Upper lobe of right lung (tissue), 1 donor: ENCODE data around the gene SLC19A1. TPM values are rescaled to one million over a fixed set of nuclear protein-coding genes. Genes with fewer than 3 reads are reported as not detected.
"Not testable (repeated sequence)": the region's sequence is repeated elsewhere in the genome, so short reads cannot be mapped to it uniquely, and the experiment has no call there.

Source experiments
- ATAC-seq: fragments of 200-7000 bp; cut with Tn5 transposase; one replicate; pipeline ENCODE4 v1.9.1; 2020; ENCODE audit warnings: mild to moderate bottlenecking, moderate library complexity
- DNase-seq: peaks from one replicate; pipeline ENCODE4 v3.0.0-alpha.2; 2020
- H3K27ac ChIP-seq: fragments of 200-600 bp; one replicate; pipeline ENCODE4 v1.8.0; 2022
- H3K27me3 ChIP-seq: fragments of 200-600 bp; one replicate; pipeline ENCODE4 v1.8.0; 2022; ENCODE audit warnings: mild to moderate bottlenecking
- H3K36me3 ChIP-seq: fragments of 200-600 bp; one replicate; pipeline ENCODE4 v1.8.0; 2022
- H3K4me1 ChIP-seq: fragments of 200-600 bp; one replicate; pipeline ENCODE4 v1.8.0; 2022
- H3K4me3 ChIP-seq: fragments of 200-600 bp; one replicate; pipeline ENCODE4 v1.8.0; 2022; ENCODE audit warnings: mild to moderate bottlenecking
- H3K9me3 ChIP-seq: fragments of 200-600 bp; one replicate; pipeline ENCODE4 v1.8.0; 2022
- CTCF ChIP-seq: fragments of 200-600 bp; IDR thresholded peaks from one replicate; pipeline ENCODE4 v1.8.0; 2022; ENCODE audit warnings: antibody characterized with exemption
- intact Hi-C: fragments of 100-400 bp; cut with DNase I; formaldehyde crosslinking; loops from one replicate; pipeline ENCODE4 v1.11.0; 2022
- total RNA-seq: library from RNA; stranded (reverse); fragmentation: NEBNext Ultra II Directional; extraction: Animal tissue kit (Norgen Biotek cat#: 25700); gene quantifications from one replicate; pipeline ENCODE4 v1.2.1, GENCODE V29; 2021
- donor health status: DM: no; HTN: yes; CAD: no; lungs with severe emphysema.

Gene SLC19A1
- total RNA-seq, 1 donor from 2014 or later, result 39.3 TPM

GRCh38 chr21:45504516-45505415, 37.5 kb downstream of the SLC19A1 start:
- no peak for TF ChIP-seq CTCF
- no peak for ATAC-seq

DNA sequence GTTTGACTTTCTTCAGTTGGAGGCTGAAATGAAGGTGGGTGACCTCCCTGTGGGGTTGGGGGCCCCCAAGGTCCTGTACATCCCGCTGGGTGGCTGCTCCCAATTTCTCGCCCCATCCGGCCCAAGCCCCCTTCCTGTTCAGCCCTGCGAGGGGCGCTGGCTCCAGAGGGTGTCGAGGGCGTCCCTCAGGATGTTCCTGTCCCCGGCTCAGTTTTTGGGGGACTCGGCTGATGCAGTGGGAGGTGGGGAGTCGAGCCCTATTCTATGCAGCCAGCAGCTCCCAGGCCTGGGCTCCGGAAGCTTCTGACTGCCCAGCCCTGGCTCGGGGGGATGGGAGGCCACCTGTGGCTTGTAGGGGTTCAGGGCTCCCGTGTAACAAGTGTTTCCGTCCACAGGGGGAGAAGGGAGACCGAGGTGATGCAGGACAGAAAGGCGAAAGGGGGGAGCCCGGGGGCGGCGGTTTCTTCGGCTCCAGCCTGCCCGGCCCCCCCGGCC, 38.2 kb downstream of the SLC19A1 start:
- Histone ChIP-seq H3K9me3 (no peaks in the 10 kb centered on the region), H3K4me3 (no peak overlapping the region), H3K4me1 (no peaks in the 10 kb centered on the region), H3K36me3 (no peaks in the 10 kb centered on the region), H3K27me3 (no peaks in the 10 kb centered on the region), H3K27ac (no peak overlapping the region)
- no peak for ATAC-seq
- no peak for TF ChIP-seq CTCF
- DNase-seq, result no peak
- intact Hi-C loops, result no loop called here

More at GRCh38 chr21:45504516-45505415, 37.5 kb downstream of the SLC19A1 start:
- Histone ChIP-seq H3K4me1 (no peaks in the 10 kb centered on the region), H3K9me3 (no peaks in the 10 kb centered on the region), H3K36me3 (no peaks in the 10 kb centered on the region), H3K27ac (no peak overlapping the region), H3K4me3 (no peak overlapping the region), H3K27me3 (no peaks in the 10 kb centered on the region)
- peak; percentile 56 for DNase-seq
- intact Hi-C loops, result no loop called here

DNA sequence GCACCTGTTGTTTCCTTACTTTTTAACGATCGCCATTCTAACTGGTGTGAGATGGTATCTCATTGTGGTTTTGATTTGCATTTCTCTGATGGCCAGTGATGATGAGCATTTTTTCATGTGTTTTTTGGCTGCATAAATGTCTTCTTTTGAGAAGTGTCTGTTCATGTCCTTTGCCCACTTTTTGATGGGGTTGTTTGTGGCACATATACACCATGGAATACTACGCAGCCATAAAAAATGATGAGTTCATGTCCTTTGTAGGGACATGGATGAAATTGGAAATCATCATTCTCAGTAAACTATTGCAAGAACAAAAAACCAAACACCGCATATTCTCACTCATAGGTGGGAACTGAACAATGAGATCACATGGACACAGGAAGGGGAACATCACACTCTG, 39.0 kb downstream of the SLC19A1 start:
- DNase-seq, intact Hi-C loops, H3K4me3 ChIP-seq, H3K9me3 ChIP-seq, H3K4me1 ChIP-seq, H3K36me3 ChIP-seq, H3K27ac ChIP-seq, H3K27me3 ChIP-seq, ATAC-seq: not testable (repeated sequence)

GRCh38 chr21:45502600-45502999, 39.6 kb downstream of the SLC19A1 start:
- DNase-seq, result peak; percentile 19
- H3K4me1 ChIP-seq, result no peaks in the 10 kb centered on the region
- H3K4me3 ChIP-seq, result no peak overlapping the region
- intact Hi-C loops, result no loop called here
- ATAC-seq, result no peak
- no peak overlapping the region for H3K27ac ChIP-seq
- no peak for TF ChIP-seq CTCF
- no peaks in the 10 kb centered on the region for H3K27me3 ChIP-seq
- peaks cover 4% of the 10 kb centered on the region for H3K36me3 ChIP-seq
- no peaks in the 10 kb centered on the region for H3K9me3 ChIP-seq

- Histone ChIP-seq H3K4me1 (no peaks in the 10 kb centered on the region), H3K9me3 (no peaks in the 10 kb centered on the region), H3K27me3 (no peaks in the 10 kb centered on the region), H3K4me3 (no peak overlapping the region), H3K27ac (no peak overlapping the region), H3K36me3 (peaks cover 4% of the 10 kb centered on the region)
- DNase-seq (peak; percentile 60), ATAC-seq (no peak)
- no peak for TF ChIP-seq CTCF
- intact Hi-C loops, result no loop called here
Observed at GRCh38 chr21:45502006-45502345, 40.3 kb downstream of the SLC19A1 start.

DNA sequence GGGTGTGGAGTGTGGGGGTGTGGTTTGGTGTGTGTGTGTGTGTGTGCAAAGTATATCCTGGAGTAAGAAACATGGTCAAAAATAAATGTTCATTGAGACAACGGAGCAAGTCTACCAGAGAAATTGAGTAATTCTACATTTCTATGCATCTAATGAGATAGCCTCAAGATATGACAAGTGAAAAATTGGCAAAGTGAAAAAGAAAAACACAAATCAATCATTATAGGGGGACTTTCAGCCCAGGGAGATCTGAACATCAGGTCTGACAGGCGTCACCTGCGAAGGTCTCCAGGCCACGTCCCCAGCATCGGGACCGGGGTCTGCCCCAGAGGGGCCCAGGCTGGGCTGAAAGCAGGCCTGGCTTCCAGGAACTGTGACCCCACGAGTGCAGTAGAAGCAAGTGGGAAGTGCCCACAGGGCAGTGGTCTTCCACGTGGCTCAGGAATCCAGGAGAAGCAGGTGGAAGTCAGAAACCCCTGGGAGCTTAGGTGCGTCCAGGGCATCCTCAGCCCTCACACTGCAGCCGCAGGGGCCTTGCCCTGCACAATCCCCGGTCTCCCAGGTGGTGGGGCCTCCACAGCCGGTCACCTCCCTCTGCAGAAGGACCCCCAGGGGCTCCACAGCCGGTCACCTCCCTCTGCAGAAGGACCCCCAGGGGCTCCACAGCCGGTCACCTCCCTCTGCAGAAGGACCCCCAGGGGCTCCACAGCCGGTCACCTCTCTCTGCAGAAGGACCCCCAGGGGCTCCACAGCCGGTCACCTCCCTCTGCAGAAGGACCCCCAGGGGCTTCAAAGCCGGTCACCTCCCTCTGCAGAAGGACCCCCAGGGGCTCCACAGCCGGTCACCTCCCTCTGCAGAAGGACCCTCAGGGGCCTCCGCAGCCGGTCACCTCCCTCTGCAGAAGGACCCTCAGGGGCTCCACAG, 40.9 kb downstream of the SLC19A1 start:
- H3K27ac ChIP-seq, H3K36me3 ChIP-seq, H3K9me3 ChIP-seq, H3K4me1 ChIP-seq, H3K27me3 ChIP-seq, intact Hi-C loops, ATAC-seq, H3K4me3 ChIP-seq: not testable (repeated sequence)
- DNase-seq, result peak; percentile 51
